Central memory CD8-positive, alpha-beta T cell (primary cell): ENCODE measurements around the gene CEPT1.

Experiments
- ATAC-seq: fragments of 150-1000 bp; cut with Tn5 transposase; replicated peaks from 2 replicates; pipeline ENCODE4 v1.10.0; 2022; ENCODE audit warnings: mild to moderate bottlenecking, moderate FRiP score, moderate number of reproducible peaks; ENCODE audit not compliant: poor library complexity, severe bottlenecking; ENCODE audit errors: extremely low read depth
- DNase-seq, 2 donors: peaks; one replicate each; pipeline ENCODE4 v3.0.0; 2021; ENCODE audit warnings: low spot score in 2 of 2
- H3K27ac Mint-ChIP-seq: one replicate; pipeline ENCODE4 v1.8.0; 2022; ENCODE audit warnings: low read depth, mild to moderate bottlenecking, moderate library complexity, mixed read lengths
- H3K27me3 Mint-ChIP-seq: one replicate; pipeline ENCODE4 v1.8.0; 2022; ENCODE audit warnings: mixed read lengths
- H3K36me3 Mint-ChIP-seq: one replicate; pipeline ENCODE4 v1.8.0; 2022; ENCODE audit warnings: mild to moderate bottlenecking, moderate library complexity, mixed read lengths; ENCODE audit not compliant: insufficient read depth
- H3K4me1 Mint-ChIP-seq: one replicate; pipeline ENCODE4 v1.8.0; 2022; ENCODE audit warnings: mixed read lengths
- H3K4me3 Mint-ChIP-seq: one replicate; pipeline ENCODE4 v1.8.0; 2022; ENCODE audit warnings: mild to moderate bottlenecking, moderate library complexity, mixed read lengths
- H3K9me3 Mint-ChIP-seq: one replicate; pipeline ENCODE4 v1.8.0; 2022; ENCODE audit warnings: mixed read lengths

CEPT1 gene

DNA sequence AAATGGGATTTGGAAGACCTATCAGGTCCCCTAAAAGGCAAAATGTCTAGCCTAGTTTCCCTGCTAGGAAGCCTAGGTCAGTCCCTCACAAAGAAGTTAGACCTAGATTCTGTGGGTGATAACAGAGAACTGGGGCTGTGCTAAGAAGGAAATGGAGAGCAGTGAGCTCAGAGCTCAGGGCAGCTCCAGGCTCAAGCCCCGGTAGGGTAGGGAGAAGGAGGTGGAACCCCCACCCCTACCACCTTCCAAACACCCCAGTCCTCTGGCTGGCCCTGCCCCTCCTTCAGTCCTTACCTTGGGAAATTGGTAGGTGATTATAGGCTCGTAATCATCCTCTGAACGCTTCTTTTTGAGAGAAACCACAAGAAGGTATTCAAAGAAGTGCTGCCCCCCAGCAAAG, 59.3 kb downstream of the CEPT1 start:
- H3K36me3 Mint-ChIP-seq = peaks cover 61% of the 10 kb centered on the region
- no peaks in the 10 kb centered on the region for H3K9me3 Mint-ChIP-seq
- DNase-seq (no peak), ATAC-seq (no peak)
- H3K4me3 Mint-ChIP-seq = peak overlapping the region; percentile 99
- no peaks in the 10 kb centered on the region for H3K27me3 Mint-ChIP-seq
- peaks cover 72% of the 10 kb centered on the region for H3K4me1 Mint-ChIP-seq
- H3K27ac Mint-ChIP-seq = peak overlapping the region; percentile 99

DNA sequence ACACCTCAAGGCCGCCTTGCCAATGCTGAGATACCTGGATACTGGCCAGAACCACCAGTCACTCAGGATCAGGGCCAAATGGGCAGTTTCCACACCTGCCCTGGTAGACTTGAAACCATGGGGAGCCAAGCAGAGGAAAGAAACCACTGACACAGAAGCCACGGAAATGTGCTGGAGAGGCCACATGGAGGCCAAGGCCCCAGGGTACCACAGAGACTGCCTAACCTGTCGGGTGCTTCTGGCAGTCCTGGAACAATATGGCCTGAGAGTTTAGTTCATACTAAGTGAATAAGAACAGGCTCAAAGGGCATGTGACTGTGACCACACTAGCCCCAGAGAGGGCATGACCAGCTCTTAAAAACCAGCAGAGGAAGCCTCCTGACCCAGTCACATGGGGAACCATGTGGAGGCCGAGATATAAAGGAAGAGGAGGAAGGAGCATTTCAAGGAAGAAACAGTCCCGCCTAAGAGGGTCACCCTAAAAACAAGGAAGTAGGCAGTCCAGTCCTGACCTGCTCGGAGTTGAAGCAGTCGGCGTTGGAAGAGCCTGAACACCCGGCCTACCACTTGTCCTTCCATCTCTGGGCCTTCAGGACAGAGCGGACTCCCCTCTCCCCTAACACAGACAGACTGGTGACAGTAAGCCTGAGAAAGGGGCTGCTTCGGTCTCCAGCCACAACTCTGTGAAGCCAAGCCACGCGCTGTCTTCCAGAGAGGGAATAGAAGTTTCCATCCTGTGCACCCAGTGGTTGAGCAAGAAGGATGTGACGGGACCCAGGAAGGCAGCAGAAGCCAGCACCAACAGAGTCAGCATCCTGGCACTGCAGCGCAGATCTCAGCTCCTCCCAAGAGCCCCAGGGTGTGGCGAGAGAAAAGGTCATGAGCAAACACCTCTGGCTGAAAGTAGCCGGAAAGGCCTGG, 60.1 kb downstream of the CEPT1 start, which contains the start of gene DENND2D:
TSS of gene DENND2D (minus strand) at position 766 of the 921 bp plus-strand sequence. CDS start at position 579, 187 bp downstream.
- no peak for DNase-seq
- H3K36me3 Mint-ChIP-seq = peaks cover 59% of the 10 kb centered on the region
- ATAC-seq = peak; percentile 16

DNA sequence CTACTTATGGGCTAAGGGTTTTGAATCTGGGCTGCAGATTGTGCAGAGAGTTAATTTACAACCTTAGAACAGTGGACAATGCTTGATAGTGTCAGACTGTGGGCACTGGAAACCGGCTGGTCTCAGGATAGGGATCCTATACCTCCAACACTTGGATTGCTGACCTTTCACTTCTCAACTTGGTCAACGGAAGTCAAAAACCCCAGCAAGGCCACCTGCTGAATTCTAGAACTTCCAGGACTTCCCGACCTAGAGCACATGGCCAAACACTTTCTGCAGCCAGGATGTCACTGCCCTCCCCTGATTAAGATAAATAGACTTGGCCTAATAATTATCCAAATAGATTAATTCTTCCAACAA, 60.8 kb downstream of the CEPT1 start:
- Mint-ChIP-seq H3K4me3 (peak overlapping the region; percentile 99), H3K36me3 (peaks cover 54% of the 10 kb centered on the region), H3K4me1 (peaks cover 71% of the 10 kb centered on the region), H3K27ac (peak overlapping the region; percentile 99), H3K27me3 (no peaks in the 10 kb centered on the region), H3K9me3 (no peaks in the 10 kb centered on the region)
- no peak for DNase-seq
- no peak for ATAC-seq

More for the DNA sequence above, 60.1 kb downstream of the CEPT1 start, which contains the start of gene DENND2D:
- H3K9me3 Mint-ChIP-seq = no peaks in the 10 kb centered on the region
- H3K4me1 Mint-ChIP-seq = peaks cover 71% of the 10 kb centered on the region
- no peaks in the 10 kb centered on the region for H3K27me3 Mint-ChIP-seq
- peak within 1 kb of the TSS; percentile 99 for H3K27ac Mint-ChIP-seq
- peak within 1 kb of the TSS; percentile 99 for H3K4me3 Mint-ChIP-seq

DNA sequence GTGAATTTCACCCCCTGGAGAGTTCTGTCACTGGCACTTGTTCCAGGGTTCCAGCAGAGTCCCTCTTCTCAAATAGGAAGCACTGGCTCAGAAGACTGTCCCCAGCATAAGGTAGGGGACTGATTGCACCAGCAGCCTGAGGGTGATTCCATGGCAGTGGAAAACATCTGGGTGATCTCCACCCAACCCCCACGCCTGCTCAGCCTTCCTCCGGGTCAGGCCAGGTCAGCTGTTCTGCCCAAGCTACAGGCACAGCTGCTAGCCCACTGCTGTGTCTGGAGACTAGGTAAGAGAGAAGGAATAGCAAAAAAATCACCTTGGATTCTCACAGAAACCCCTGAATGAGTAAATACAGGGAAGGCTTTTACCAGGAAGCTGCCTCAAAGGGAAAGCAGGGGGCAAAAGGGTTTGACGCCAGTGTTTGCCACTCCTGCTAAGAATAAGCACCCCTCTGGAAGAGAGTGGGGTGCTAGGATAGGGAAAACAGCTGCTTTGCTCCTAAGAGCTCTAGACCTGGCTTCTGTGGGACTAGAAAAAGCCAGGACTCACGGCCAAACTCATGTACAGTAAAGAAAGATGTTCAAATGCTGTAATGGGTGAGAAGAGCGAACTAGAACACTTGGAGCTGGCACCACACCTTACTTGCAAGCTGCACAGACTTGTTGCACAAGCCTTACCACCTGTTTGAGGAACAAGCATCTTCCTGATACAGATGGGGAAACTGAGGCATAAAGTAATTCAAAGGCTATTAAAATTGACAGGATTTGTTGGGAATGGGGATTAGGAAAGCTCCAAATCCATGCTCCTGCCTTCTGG, 61.5 kb downstream of the CEPT1 start:
- Mint-ChIP-seq H3K27ac (peak overlapping the region; percentile 99), H3K4me3 (peak overlapping the region; percentile 99), H3K36me3 (peaks cover 47% of the 10 kb centered on the region), H3K9me3 (no peaks in the 10 kb centered on the region), H3K27me3 (no peaks in the 10 kb centered on the region), H3K4me1 (peaks cover 71% of the 10 kb centered on the region)
- ATAC-seq (no peak), DNase-seq (no peak)

DNA sequence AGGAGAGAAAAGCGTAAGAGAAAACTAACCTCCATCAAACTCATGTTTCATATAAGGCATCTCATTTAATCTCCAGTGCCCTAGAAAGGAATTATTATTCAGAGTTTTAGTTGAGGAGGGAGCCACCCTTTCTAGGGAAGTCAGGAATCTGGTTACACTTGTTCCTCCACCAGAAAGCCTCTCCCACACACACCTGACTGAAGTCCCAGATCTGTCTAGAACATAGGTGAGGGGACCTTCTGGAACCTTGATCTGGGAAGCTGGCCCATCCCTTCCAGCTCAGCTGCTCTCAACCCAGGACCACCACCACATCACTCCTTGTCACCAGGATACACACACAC, 62.3 kb downstream of the CEPT1 start:
- DNase-seq = no peak
- peaks cover 63% of the 10 kb centered on the region for H3K4me1 Mint-ChIP-seq
- no peak for ATAC-seq
- H3K36me3 Mint-ChIP-seq = peaks cover 38% of the 10 kb centered on the region
- H3K27me3 Mint-ChIP-seq = no peaks in the 10 kb centered on the region
- H3K27ac Mint-ChIP-seq = peak overlapping the region; percentile 76
- peak overlapping the region; percentile 99 for H3K4me3 Mint-ChIP-seq
- no peaks in the 10 kb centered on the region for H3K9me3 Mint-ChIP-seq

DNA sequence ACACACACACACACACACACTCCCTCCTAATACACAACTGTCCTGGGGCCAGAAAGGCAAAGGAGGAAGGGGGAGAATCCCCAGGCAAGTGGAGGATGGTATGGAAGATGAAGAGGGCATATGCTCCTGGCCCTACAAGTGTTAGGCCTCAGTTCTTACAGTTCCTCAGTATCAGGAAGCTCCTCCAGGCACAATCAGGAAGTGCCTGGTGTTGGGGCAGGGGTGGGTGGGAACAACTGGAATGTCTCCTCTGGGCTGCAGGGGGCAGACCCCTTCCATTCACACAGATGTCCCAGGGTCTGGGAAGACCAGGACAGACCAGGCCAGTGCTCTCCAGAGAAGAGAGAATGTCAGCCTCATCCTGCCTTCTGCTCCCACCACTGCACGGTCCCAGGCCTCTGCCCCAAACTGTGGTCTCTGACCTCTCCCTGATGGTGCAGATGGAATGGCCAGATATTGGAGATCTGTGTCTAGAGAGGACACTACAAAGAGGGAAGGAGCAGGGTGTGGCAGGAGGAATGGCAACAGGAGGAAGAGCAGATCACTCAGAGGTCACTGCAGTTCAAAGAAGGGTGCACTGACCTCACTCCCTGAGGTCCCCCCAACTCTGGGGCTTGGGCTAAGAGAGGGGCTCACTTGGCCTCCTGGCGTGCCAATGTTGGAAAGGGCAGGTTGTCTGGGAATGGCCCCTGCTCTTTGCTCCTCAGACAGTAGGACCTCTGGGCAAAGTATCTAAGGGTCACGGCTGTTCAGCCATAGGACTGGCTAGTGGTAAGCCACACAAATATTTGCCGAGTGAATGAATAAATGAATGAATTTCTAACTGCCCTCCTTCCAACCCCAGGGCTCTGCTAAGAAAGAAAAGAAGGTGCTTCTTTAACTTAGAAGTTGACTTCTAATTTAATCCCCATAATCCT, 62.9 kb downstream of the CEPT1 start:
- no peaks in the 10 kb centered on the region for H3K27me3 Mint-ChIP-seq
- H3K4me1 Mint-ChIP-seq = peaks cover 57% of the 10 kb centered on the region
- DNase-seq = no peak
- peak overlapping the region; percentile 76 for H3K27ac Mint-ChIP-seq
- peak overlapping the region; percentile 99 for H3K4me3 Mint-ChIP-seq
- ATAC-seq = no peak
- peaks cover 32% of the 10 kb centered on the region for H3K36me3 Mint-ChIP-seq
- H3K9me3 Mint-ChIP-seq = no peaks in the 10 kb centered on the region

DNA sequence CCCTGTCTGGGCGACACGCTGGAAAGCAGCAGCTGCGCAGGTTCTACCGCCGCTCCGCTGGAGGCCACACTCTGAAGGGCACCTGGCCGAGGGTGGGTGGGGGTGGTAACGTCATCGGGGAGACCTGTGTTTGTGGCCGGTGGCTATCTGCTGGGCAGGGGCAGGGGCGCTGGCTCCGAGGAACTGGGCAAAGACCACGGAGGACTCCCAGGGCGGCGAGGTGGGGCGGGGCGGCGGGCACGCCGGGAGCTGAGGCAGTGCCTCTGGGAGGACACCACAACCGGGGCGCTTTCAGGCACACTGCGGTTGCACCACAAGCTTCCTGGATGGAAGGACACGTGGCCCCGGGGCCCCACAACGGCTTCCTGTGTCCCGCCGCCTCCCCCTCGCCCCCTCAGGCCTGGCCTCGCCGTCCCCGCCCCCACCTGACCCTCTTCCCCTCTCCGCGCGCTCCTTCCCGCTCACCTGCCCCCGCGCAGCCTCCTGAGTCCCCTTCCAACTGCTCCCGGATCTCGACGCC, 63.7 kb downstream of the CEPT1 start:
- Mint-ChIP-seq H3K4me3 (peak overlapping the region; percentile 99), H3K27ac (peak overlapping the region; percentile 76), H3K9me3 (no peaks in the 10 kb centered on the region), H3K27me3 (no peaks in the 10 kb centered on the region), H3K4me1 (peaks cover 64% of the 10 kb centered on the region), H3K36me3 (peaks cover 29% of the 10 kb centered on the region)
- peak; percentile 67 for ATAC-seq
- peak; percentile 55 to 71 for DNase-seq

DNA sequence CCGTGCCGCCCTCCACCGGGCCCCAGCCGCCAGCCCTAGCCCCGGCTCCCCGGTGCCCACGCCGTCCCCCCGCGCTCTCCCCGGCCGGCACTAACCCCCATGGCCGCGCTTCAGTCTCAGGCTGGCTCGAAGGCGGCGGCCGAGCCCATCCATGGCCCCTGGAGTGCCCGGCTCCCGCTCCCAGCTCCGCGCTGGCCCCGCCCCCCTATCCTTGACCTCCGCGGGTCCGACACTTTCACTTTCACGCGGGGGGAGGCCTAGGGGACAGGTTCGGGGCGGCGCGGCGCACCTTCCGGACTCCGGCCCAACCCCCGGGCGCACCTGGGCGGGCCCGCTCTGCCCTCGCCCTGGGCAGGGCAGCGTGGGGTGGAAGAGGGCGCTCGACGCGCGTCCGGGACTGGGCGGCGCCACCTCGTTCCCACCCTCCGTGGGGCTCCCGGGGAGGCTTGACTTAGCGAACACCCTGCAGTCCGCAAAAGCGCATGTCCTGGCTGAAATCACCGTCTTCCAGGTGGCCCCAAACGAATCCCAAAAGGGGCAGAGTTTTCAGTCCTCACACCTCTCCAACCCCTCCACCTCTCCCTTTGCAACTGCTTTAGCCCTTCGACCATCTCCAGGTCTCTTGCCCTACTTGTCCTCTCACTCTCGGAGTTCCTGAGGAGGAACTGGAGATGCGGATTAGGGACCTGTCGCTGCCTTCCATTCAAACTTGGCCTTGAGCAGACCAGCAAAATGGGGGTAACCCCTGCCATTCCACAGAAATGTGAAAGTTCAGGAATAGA, 64.4 kb downstream of the CEPT1 start:
- DNase-seq (peak; percentile 50 to 62), ATAC-seq (peak; percentile 76)
- peaks cover 64% of the 10 kb centered on the region for H3K4me1 Mint-ChIP-seq

DNA sequence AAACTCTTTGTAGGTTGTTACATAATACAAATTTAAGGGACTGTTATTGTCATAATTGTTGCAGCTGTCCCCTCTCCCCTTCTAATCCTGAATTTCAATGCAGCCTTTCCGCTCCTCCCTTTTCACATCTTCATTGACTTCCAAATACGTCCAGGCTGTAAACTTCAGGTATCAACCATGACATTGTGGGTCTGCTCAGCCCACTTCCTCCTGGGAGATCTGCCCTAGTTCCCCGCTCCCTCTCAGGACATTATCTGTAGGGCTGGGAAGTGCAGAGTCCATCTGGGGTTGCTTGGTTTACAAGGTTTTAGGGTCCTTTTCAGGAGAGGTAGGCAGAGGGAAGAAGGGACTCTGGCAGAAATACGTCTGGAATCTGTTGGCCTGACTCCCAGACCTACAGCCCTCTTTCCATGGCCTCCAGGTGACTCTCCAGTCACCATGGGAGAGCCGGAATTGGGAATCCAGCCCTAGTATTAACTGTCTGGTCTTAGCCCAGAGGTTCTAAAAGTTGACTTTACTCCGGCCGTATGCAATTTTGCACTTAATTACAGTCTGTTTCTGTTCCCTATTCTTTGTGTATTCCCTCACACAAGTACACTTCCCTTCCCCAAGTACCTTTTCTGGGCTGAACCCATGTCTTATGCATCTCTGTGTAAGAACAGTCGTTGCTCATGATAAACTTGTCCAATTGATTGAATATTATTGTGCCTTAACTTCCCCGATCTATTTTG, 65.1 kb downstream of the CEPT1 start:
- DNase-seq (no peak), ATAC-seq (no peak)
- H3K4me1 Mint-ChIP-seq = peaks cover 59% of the 10 kb centered on the region
- H3K27me3 Mint-ChIP-seq = no peaks in the 10 kb centered on the region
- H3K36me3 Mint-ChIP-seq = peaks cover 17% of the 10 kb centered on the region
- H3K9me3 Mint-ChIP-seq = no peaks in the 10 kb centered on the region
- peak overlapping the region; percentile 76 for H3K27ac Mint-ChIP-seq
- peak overlapping the region; percentile 99 for H3K4me3 Mint-ChIP-seq

More for the DNA sequence above, 64.4 kb downstream of the CEPT1 start:
- peak overlapping the region; percentile 76 for H3K27ac Mint-ChIP-seq
- H3K9me3 Mint-ChIP-seq = no peaks in the 10 kb centered on the region
- no peaks in the 10 kb centered on the region for H3K27me3 Mint-ChIP-seq
- H3K4me3 Mint-ChIP-seq = peak overlapping the region; percentile 99
- peaks cover 24% of the 10 kb centered on the region for H3K36me3 Mint-ChIP-seq

DNA sequence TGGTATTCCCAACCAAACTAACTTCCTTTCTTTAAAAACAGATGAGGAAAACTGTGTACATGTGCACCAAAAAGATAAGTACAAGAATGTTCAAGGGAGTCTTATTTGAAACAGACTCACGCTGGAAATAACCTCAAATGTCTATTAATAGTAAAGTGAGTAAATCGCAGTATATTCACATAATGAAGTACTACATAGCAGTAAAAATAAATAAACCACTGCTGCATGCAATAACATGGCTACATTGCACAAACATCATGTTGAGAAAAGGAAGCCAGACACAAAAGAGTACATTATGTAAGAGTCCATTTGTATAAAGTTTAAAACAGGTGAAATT, 65.7 kb downstream of the CEPT1 start:
- no peak for DNase-seq
- no peaks in the 10 kb centered on the region for H3K9me3 Mint-ChIP-seq
- no peak for ATAC-seq
- peak overlapping the region; percentile 99 for H3K4me3 Mint-ChIP-seq
- H3K27ac Mint-ChIP-seq = peak overlapping the region; percentile 76
- H3K36me3 Mint-ChIP-seq = peaks cover 17% of the 10 kb centered on the region
- no peaks in the 10 kb centered on the region for H3K27me3 Mint-ChIP-seq
- H3K4me1 Mint-ChIP-seq = peaks cover 54% of the 10 kb centered on the region

DNA sequence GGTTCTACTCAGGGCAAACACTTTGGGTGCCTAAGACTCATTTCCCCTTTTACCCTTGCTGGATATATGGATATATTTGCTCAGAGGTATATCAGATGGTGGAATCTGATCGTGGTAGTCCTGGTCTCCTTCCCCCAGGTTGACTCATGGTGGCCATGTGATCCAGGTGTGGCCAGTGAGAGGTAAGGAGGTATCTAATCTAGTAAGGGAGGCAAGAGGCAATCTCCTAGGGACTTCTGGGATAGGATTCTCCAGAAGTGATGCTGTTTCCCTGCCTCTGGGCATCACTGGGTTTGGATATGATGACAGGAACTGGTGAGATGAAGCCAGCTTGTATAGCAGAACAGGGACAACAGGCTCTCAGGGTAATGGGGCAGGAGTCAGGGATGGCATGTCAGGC, 68.9 kb downstream of the CEPT1 start:
- Mint-ChIP-seq H3K27me3 (no peaks in the 10 kb centered on the region), H3K4me3 (no peak overlapping the region), H3K27ac (no peak overlapping the region), H3K9me3 (no peaks in the 10 kb centered on the region), H3K36me3 (peaks cover 11% of the 10 kb centered on the region), H3K4me1 (peaks cover 43% of the 10 kb centered on the region)
- no peak for DNase-seq
- no peak for ATAC-seq
